ENCODE results near the gene FHDC1. TPM values are rescaled to one million over a fixed set of nuclear protein-coding genes. Genes with fewer than 3 reads are reported as not detected.

FHDC1 gene
- total RNA-seq, 1 donor from 2014 or later = 0.27 TPM

GRCh38 chr4:152929888-152930287 is 6.2 kb upstream of the FHDC1 start:
- no peak for DNase-seq (ENCODE audit: missing footprints)
- no peak for ATAC-seq
- intact Hi-C loops (cut with DNase I) = no loop called here

- no peak for DNase-seq (ENCODE audit: missing footprints)
- intact Hi-C loops (cut with DNase I) = no loop called here
- ATAC-seq = no peak
Measured at GRCh38 chr4:152935143-152935542, 980 bp upstream of the FHDC1 start.

- DNase-seq (ENCODE audit: missing footprints) (no peak), ATAC-seq (peak; percentile 16)
- intact Hi-C loops (cut with DNase I) = no loop called here
Measured at GRCh38 chr4:152936446-152937335, 568 bp downstream of the FHDC1 start.

GRCh38 chr4:152937336-152938236 is 1.5 kb downstream of the FHDC1 start:
- intact Hi-C loops (cut with DNase I) = no loop called here
- ATAC-seq (peak; percentile 62), DNase-seq (ENCODE audit: missing footprints) (no peak)

- DNase-seq (ENCODE audit: missing footprints) (no peak), ATAC-seq (peak; percentile 21)
- intact Hi-C loops (cut with DNase I) = no loop called here
Measured at GRCh38 chr4:152938237-152938947, 2.3 kb downstream of the FHDC1 start.

- no peak for ATAC-seq
- no peak for DNase-seq (ENCODE audit: missing footprints)
- intact Hi-C loops (cut with DNase I) = no loop called here
Measured at GRCh38 chr4:152939621-152940020, 3.5 kb downstream of the FHDC1 start.

GRCh38 chr4:152940461-152940860 is 4.3 kb downstream of the FHDC1 start:
- intact Hi-C loops (cut with DNase I) = no loop called here
- no peak for DNase-seq (ENCODE audit: missing footprints)
- ATAC-seq = no peak

GRCh38 chr4:152941411-152941810 is 5.3 kb downstream of the FHDC1 start:
- no peak for DNase-seq (ENCODE audit: missing footprints)
- ATAC-seq = no peak
- intact Hi-C loops (cut with DNase I) = no loop called here

GRCh38 chr4:152942346-152942745 is 6.2 kb downstream of the FHDC1 start:
- intact Hi-C loops (cut with DNase I) = no loop called here
- no peak for ATAC-seq

GRCh38 chr4:152943672-152944071 is 7.5 kb downstream of the FHDC1 start:
- intact Hi-C loops (cut with DNase I) = no loop called here

More at GRCh38 chr4:152942346-152942745, 6.2 kb downstream of the FHDC1 start:
- no peak for DNase-seq (ENCODE audit: missing footprints)

GRCh38 chr4:152944666-152945320 is 8.7 kb downstream of the FHDC1 start:
- DNase-seq (ENCODE audit: missing footprints) (no peak), ATAC-seq (no peak)
- intact Hi-C loops (cut with DNase I) = no loop called here

More at GRCh38 chr4:152943672-152944071, 7.5 kb downstream of the FHDC1 start:
- DNase-seq (ENCODE audit: missing footprints) = no peak
- peak; percentile 64 for ATAC-seq

GRCh38 chr4:152945639-152946038 is 9.5 kb downstream of the FHDC1 start:
- no peak for DNase-seq (ENCODE audit: missing footprints)
- no peak for ATAC-seq
- intact Hi-C loops (cut with DNase I) = no loop called here

- ATAC-seq = no peak
- no peak for DNase-seq (ENCODE audit: missing footprints)
- intact Hi-C loops (cut with DNase I) = no loop called here
Measured at GRCh38 chr4:152946446-152946845, 10.3 kb downstream of the FHDC1 start.

- intact Hi-C loops (cut with DNase I) = no loop called here
- ATAC-seq (no peak), DNase-seq (ENCODE audit: missing footprints) (no peak)
Measured at GRCh38 chr4:152947311-152947710, 11.2 kb downstream of the FHDC1 start.

- intact Hi-C loops (cut with DNase I) = no loop called here
- no peak for ATAC-seq
- no peak for DNase-seq (ENCODE audit: missing footprints)
Measured at GRCh38 chr4:152949930-152950329, 13.8 kb downstream of the FHDC1 start.

- ATAC-seq (no peak), DNase-seq (ENCODE audit: missing footprints) (no peak)
- intact Hi-C loops (cut with DNase I) = no loop called here
Measured at GRCh38 chr4:152950402-152951274, 14.5 kb downstream of the FHDC1 start.

- intact Hi-C loops (cut with DNase I) = no loop called here
- no peak for DNase-seq (ENCODE audit: missing footprints)
- ATAC-seq = no peak
Measured at GRCh38 chr4:152951348-152951747, 15.2 kb downstream of the FHDC1 start.

GRCh38 chr4:152953514-152953913 is 17.4 kb downstream of the FHDC1 start:
- intact Hi-C loops (cut with DNase I) = no loop called here
- DNase-seq (ENCODE audit: missing footprints) (no peak), ATAC-seq (no peak)

Measured in Right ventricle myocardium inferior (tissue), 1 donor.